Glutamatergic neuron (in vitro differentiated cells): ENCODE data around the gene EVPL. TPM values are rescaled to one million over a fixed set of nuclear protein-coding genes. Genes with fewer than 3 reads are reported as not detected.
A peak's percentile ranks its signal among the peaks of the same experiment; 100 is the strongest.
"Not testable (repeated sequence)": the region's sequence is repeated elsewhere in the genome, so short reads cannot be mapped to it uniquely, and the experiment has no call there.

Source experiments
- DNase-seq: peaks from one replicate; pipeline ENCODE4 v3.0.0; 2022
- H3K27ac Mint-ChIP-seq: one replicate; pipeline ENCODE4 v1.8.0; 2020; ENCODE audit warnings: mild to moderate bottlenecking, mixed read lengths, inconsistent platforms; ENCODE audit not compliant: unreplicated experiment
- H3K27me3 Mint-ChIP-seq: one replicate; pipeline ENCODE4 v1.8.0; 2020; ENCODE audit warnings: mild to moderate bottlenecking, moderate library complexity, mixed read lengths, inconsistent platforms; ENCODE audit not compliant: unreplicated experiment
- H3K36me3 Mint-ChIP-seq: one replicate; pipeline ENCODE4 v1.8.0; 2020; ENCODE audit warnings: mild to moderate bottlenecking, mixed read lengths, inconsistent platforms; ENCODE audit not compliant: unreplicated experiment
- H3K4me1 Mint-ChIP-seq: one replicate; pipeline ENCODE4 v1.8.0; 2020; ENCODE audit warnings: mild to moderate bottlenecking, low read depth, mixed read lengths, inconsistent platforms; ENCODE audit not compliant: unreplicated experiment
- H3K4me3 Mint-ChIP-seq: one replicate; pipeline ENCODE4 v1.8.0; 2020; ENCODE audit warnings: mild to moderate bottlenecking, mixed read lengths, inconsistent platforms; ENCODE audit not compliant: unreplicated experiment
- H3K9me3 Mint-ChIP-seq: one replicate; pipeline ENCODE4 v1.8.0; 2020; ENCODE audit warnings: mild to moderate bottlenecking, moderate library complexity, mixed read lengths, inconsistent platforms; ENCODE audit not compliant: unreplicated experiment
- CTCF ChIP-seq: fragments of 200-600 bp; sonication (generic); IDR thresholded peaks from one replicate; pipeline ENCODE4 v1.5.0; 2021; ENCODE audit not compliant: partially characterized antibody, unreplicated experiment
- total RNA-seq: library from RNA; stranded (reverse); fragmentation: NEBNext Ultra II Directional; extraction: Animal tissue kit (Norgen Biotek cat#: 25700); gene quantifications from one replicate; pipeline ENCODE4 v1.2.1, GENCODE V29; 2021; ENCODE audit not compliant: unreplicated experiment

EVPL gene
- total RNA-seq, 1 donor from 2014 or later = not detected

GRCh38 chr17:76048025-76048605 lies 21.0 kb upstream of the EVPL start:
- Mint-ChIP-seq H3K4me1 (peaks cover 2% of the 10 kb centered on the region), H3K27ac (peak overlapping the region; percentile 3), H3K4me3 (no peak overlapping the region), H3K27me3 (peaks cover 2% of the 10 kb centered on the region), H3K36me3 (no peaks in the 10 kb centered on the region), H3K9me3 (no peaks in the 10 kb centered on the region)
- no peak for TF ChIP-seq CTCF
- DNase-seq = no peak

DNA sequence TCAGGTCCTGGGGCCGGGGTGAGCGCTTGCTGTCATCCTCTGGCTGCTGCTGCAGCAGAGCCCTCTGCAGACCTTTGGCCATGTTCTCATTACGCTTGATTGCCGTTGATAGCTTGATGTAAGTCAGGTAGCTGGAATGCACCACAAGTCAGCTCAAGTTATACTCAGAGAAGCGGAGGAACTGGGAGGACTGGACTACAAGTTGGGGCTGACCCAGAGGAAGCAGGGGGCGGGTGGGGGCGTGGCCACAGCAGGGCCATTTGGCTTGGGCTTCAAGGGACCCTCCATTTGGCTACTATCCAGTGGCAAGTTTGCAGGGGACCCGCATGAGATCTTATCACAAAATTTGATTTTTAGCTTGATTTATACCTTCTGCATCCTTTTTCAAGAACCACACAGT lies 19.0 kb upstream of the EVPL start:
- no peak for TF ChIP-seq CTCF
- Mint-ChIP-seq H3K4me3 (no peak overlapping the region), H3K36me3 (no peaks in the 10 kb centered on the region), H3K27ac (no peak overlapping the region), H3K4me1 (no peaks in the 10 kb centered on the region), H3K27me3 (peaks cover 2% of the 10 kb centered on the region), H3K9me3 (no peaks in the 10 kb centered on the region)
- no peak for DNase-seq

- not testable (repeated sequence) for H3K27ac Mint-ChIP-seq, H3K4me3 Mint-ChIP-seq, H3K36me3 Mint-ChIP-seq, DNase-seq, H3K4me1 Mint-ChIP-seq, H3K27me3 Mint-ChIP-seq, H3K9me3 Mint-ChIP-seq
These were observed 17.4 kb upstream of the EVPL start for GRCh38 chr17:76044475-76045007.

DNA sequence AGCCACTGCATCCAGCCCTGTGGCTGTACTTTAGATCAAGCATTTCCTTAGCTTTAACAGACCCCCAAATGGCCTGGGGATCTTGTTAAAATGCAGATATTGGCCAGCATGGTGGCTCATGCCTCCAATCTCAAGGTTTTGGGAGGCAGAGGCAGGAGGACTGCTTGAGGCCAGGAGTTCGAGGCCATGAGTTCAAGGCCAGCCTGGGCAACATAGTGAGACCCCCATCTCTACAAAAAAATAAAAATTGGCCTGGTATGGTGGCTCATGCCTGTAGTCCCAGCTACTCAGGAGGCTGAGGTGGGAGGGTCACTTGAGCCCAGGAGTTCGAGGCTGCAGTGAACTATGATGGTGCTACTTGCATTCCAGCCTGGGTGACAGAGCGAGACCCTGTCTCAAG lies 15.8 kb upstream of the EVPL start:
- H3K27me3 Mint-ChIP-seq, H3K36me3 Mint-ChIP-seq, H3K4me1 Mint-ChIP-seq, H3K9me3 Mint-ChIP-seq, DNase-seq, H3K27ac Mint-ChIP-seq, H3K4me3 Mint-ChIP-seq: not testable (repeated sequence)

GRCh38 chr17:76040376-76040775 lies 13.3 kb upstream of the EVPL start:
- H3K36me3 Mint-ChIP-seq = no peaks in the 10 kb centered on the region
- no peaks in the 10 kb centered on the region for H3K9me3 Mint-ChIP-seq
- H3K27me3 Mint-ChIP-seq = no peaks in the 10 kb centered on the region
- no peak overlapping the region for H3K27ac Mint-ChIP-seq
- H3K4me1 Mint-ChIP-seq = peaks cover 4% of the 10 kb centered on the region
- no peak overlapping the region for H3K4me3 Mint-ChIP-seq
- no peak for TF ChIP-seq CTCF
- DNase-seq = no peak

GRCh38 chr17:76039121-76039520 lies 12.0 kb upstream of the EVPL start:
- no peak for DNase-seq
- Mint-ChIP-seq H3K9me3 (no peaks in the 10 kb centered on the region), H3K27ac (no peak overlapping the region), H3K4me1 (peaks cover 7% of the 10 kb centered on the region), H3K27me3 (no peaks in the 10 kb centered on the region), H3K4me3 (no peak overlapping the region), H3K36me3 (no peaks in the 10 kb centered on the region)
- TF ChIP-seq CTCF = no peak
